ENCODE data around the gene RBM19.
A peak's percentile ranks its signal among the peaks of the same experiment; 100 is the strongest.
"Not testable (repeated sequence)": the region's sequence is repeated elsewhere in the genome, so short reads cannot be mapped to it uniquely, and the experiment has no call there.

RBM19 gene

GRCh38 chr12:113965951-113966797 lies at the start of gene RBM19:
TSS of gene RBM19 (minus strand) at chr12:113966325. CDS start at chr12:113966227, 98 bp downstream.
- DNase-seq, result peak; percentile 94 to 96

- no peak for DNase-seq
Observed at GRCh38 chr12:114015851-114016250, 49.7 kb upstream of the RBM19 start.

- no peak for DNase-seq
Observed at GRCh38 chr12:114013575-114014345, 47.6 kb upstream of the RBM19 start.

- no peak for DNase-seq
Observed at GRCh38 chr12:114012744-114013431, 46.8 kb upstream of the RBM19 start.

GRCh38 chr12:114011711-114012110 lies 45.6 kb upstream of the RBM19 start:
- no peak for DNase-seq

- no peak for DNase-seq
Observed at GRCh38 chr12:114006482-114007425, 40.6 kb upstream of the RBM19 start.

- no peak for DNase-seq
Observed at GRCh38 chr12:114004402-114004801, 38.3 kb upstream of the RBM19 start.

- no peak for DNase-seq
Observed at GRCh38 chr12:114003286-114003685, 37.2 kb upstream of the RBM19 start.

GRCh38 chr12:114001511-114002340 lies 35.6 kb upstream of the RBM19 start:
- DNase-seq, result no peak

GRCh38 chr12:114000861-114001260 lies 34.7 kb upstream of the RBM19 start:
- no peak for DNase-seq

- not testable (repeated sequence) for DNase-seq
Observed at GRCh38 chr12:114000261-114000660, 34.1 kb upstream of the RBM19 start.

GRCh38 chr12:113997365-113997764 lies 31.2 kb upstream of the RBM19 start:
- no peak for DNase-seq

GRCh38 chr12:113996026-113996425 lies 29.9 kb upstream of the RBM19 start:
- DNase-seq, result no peak

GRCh38 chr12:113994051-113994450 lies 27.9 kb upstream of the RBM19 start:
- no peak for DNase-seq

GRCh38 chr12:113992751-113993150 lies 26.6 kb upstream of the RBM19 start:
- not testable (repeated sequence) for DNase-seq

- no peak for DNase-seq
Observed at GRCh38 chr12:113991224-113992044, 25.3 kb upstream of the RBM19 start.

GRCh38 chr12:113990250-113991223 lies 24.4 kb upstream of the RBM19 start:
- no peak for DNase-seq

- no peak for DNase-seq
Observed at GRCh38 chr12:113988976-113989375, 22.9 kb upstream of the RBM19 start.

- no peak for DNase-seq
Observed at GRCh38 chr12:113988064-113988451, 21.9 kb upstream of the RBM19 start.

Measured in stimulated activated CD4-positive, alpha-beta T cell treated with anti-CD3 and anti-CD28 coated beads, Interleukin-2, amount 100 ng/mL, for 48 hours (primary cell).